Activated CD4-positive, alpha-beta T cell treated with anti-CD3 and anti-CD28 coated beads for 48 hours (primary cell): Measurements from ENCODE around the gene BZW1.
"Not testable (repeated sequence)": the region's sequence is repeated elsewhere in the genome, so short reads cannot be mapped to it uniquely, and the experiment has no call there.

ENCODE experiments used
- DNase-seq: peaks from one replicate; pipeline ENCODE4 v3.0.0-alpha.2; 2020

The BZW1 gene

GRCh38 chr2:200794143-200794542 is 17.6 kb upstream of the BZW1 start:
- DNase-seq: no peak

- DNase-seq: no peak
These were observed 16.7 kb upstream of the BZW1 start for GRCh38 chr2:200795028-200795440.

- DNase-seq: no peak
These were observed 15.1 kb upstream of the BZW1 start for GRCh38 chr2:200796561-200796960.

GRCh38 chr2:200797242-200797770 is 14.4 kb upstream of the BZW1 start:
- no peak for DNase-seq

GRCh38 chr2:200798514-200798913 is 13.2 kb upstream of the BZW1 start:
- DNase-seq: no peak

GRCh38 chr2:200800458-200800857 is 11.3 kb upstream of the BZW1 start:
- DNase-seq: no peak

- DNase-seq: not testable (repeated sequence)
These were observed 10.3 kb upstream of the BZW1 start for GRCh38 chr2:200801431-200801830.

- DNase-seq: no peak
These were observed 2.0 kb upstream of the BZW1 start for GRCh38 chr2:200809506-200810251.

- no peak for DNase-seq
These were observed 1.3 kb upstream of the BZW1 start for GRCh38 chr2:200810252-200810997.

GRCh38 chr2:200810998-200811332 is 745 bp upstream of the BZW1 start:
- no peak for DNase-seq

GRCh38 chr2:200812122-200813022 is 662 bp downstream of the BZW1 start:
- peak; percentile 66 for DNase-seq

- peak; percentile 37 for DNase-seq
These were observed 2.6 kb downstream of the BZW1 start for GRCh38 chr2:200814276-200814815.

- no peak for DNase-seq
These were observed 3.2 kb downstream of the BZW1 start for GRCh38 chr2:200814917-200815316.

- DNase-seq: not testable (repeated sequence)
These were observed 7.0 kb downstream of the BZW1 start for GRCh38 chr2:200818732-200819131.

GRCh38 chr2:200820573-200821234 is 9.0 kb downstream of the BZW1 start:
- DNase-seq: no peak

- no peak for DNase-seq
These were observed 10.1 kb downstream of the BZW1 start for GRCh38 chr2:200821686-200822245.

GRCh38 chr2:200828104-200828503 is 16.4 kb downstream of the BZW1 start:
- no peak for DNase-seq

GRCh38 chr2:200828572-200829257 is 17.0 kb downstream of the BZW1 start:
- DNase-seq: no peak

GRCh38 chr2:200829258-200829655 is 17.5 kb downstream of the BZW1 start:
- DNase-seq: no peak

- DNase-seq: no peak
These were observed 23.0 kb downstream of the BZW1 start for GRCh38 chr2:200834701-200835100.

GRCh38 chr2:200839513-200839912 is 27.8 kb downstream of the BZW1 start:
- DNase-seq: no peak
